ENCODE measurements around the gene PRKCH.

DNA sequence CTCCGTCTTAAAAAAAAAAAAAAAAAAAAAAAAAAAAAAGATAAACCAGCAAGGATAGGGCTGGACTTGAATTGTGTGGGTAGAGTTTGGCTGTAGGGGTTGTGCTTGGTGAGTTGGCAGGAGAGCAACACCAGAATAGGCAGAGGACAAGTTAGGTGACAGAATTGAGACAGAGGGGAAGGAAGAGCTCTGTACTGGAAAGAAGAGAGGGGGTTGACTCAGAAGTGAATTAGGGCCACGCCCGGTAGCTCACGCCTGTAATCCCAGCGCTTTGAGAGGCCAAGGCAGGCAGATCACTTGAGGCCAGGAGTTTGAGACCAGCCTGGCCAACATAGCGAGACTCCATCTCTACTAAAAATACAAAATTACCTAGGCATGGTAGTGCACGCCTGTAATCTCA is 34.2 kb upstream of the PRKCH start:
- TF ChIP-seq, protein P1, sequence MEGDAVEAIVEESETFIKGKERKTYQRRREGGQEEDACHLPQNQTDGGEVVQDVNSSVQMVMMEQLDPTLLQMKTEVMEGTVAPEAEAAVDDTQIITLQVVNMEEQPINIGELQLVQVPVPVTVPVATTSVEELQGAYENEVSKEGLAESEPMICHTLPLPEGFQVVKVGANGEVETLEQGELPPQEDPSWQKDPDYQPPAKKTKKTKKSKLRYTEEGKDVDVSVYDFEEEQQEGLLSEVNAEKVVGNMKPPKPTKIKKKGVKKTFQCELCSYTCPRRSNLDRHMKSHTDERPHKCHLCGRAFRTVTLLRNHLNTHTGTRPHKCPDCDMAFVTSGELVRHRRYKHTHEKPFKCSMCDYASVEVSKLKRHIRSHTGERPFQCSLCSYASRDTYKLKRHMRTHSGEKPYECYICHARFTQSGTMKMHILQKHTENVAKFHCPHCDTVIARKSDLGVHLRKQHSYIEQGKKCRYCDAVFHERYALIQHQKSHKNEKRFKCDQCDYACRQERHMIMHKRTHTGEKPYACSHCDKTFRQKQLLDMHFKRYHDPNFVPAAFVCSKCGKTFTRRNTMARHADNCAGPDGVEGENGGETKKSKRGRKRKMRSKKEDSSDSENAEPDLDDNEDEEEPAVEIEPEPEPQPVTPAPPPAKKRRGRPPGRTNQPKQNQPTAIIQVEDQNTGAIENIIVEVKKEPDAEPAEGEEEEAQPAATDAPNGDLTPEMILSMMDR (IDR thresholded peaks at IDR 0.05) = no peak
- TF ChIP-seq POLR2A (IDR thresholded peaks at IDR 0.05) (no peak), POLR2AphosphoS5 (IDR thresholded peaks at IDR 0.05) (no peak), EP300 (IDR thresholded peaks at IDR 0.05) (no peak)
